Right lung (tissue), 10 donors: Measurements from ENCODE around the gene ACOT13. TPM values are rescaled to one million over a fixed set of nuclear protein-coding genes. Genes with fewer than 3 reads are reported as not detected.
"Not testable (repeated sequence)": the region's sequence is repeated elsewhere in the genome, so short reads cannot be mapped to it uniquely, and the experiment has no call there.

Experiments used
- DNase-seq, 2 donors: peaks; one replicate each; pipeline ENCODE4 v3.0.0-alpha.2; 2013
- long read RNA-seq, 8 donors: transcript quantifications; one replicate each; lab custom pipeline, GENCODE V29; 2026
- polyA plus RNA-seq, 5 donors: library from polyadenylated mRNA; unstranded; fragments of 120-200 nt; gene quantifications; one replicate each; pipeline versions ENCODE4 v1.2.1 to v1.2.3, GENCODE V29; 2013; ENCODE audit warnings: inconsistent platforms in 1 of 5, low replicate concordance in 1 of 5; ENCODE audit not compliant: insufficient read length in 5 of 5, insufficient read depth in 1 of 5

Gene ACOT13
- 10 to 100 TPM; 23.3 to 30.5 (median 25.5) TPM for polyA plus RNA-seq
- long read RNA-seq, donor 1, full-length matches to known transcripts: 40 of 252 reads
- long read RNA-seq, donor 1, partial matches to known transcripts: 212 of 252 reads
- long read RNA-seq, donor 1, other reads (novel, unspliced or antisense): 0 of 252 reads
- long read RNA-seq, donor 2, full-length matches to known transcripts: 18 of 26 reads
- long read RNA-seq, donor 2, partial matches to known transcripts: 8 of 26 reads
- long read RNA-seq, donor 2, other reads (novel, unspliced or antisense): 0 of 26 reads
- long read RNA-seq, donor 3, full-length matches to known transcripts: 30 of 225 reads
- long read RNA-seq, donor 3, partial matches to known transcripts: 195 of 225 reads
- long read RNA-seq, donor 3, other reads (novel, unspliced or antisense): 0 of 225 reads
- long read RNA-seq, donor 4, full-length matches to known transcripts: 21 of 145 reads
- long read RNA-seq, donor 4, partial matches to known transcripts: 124 of 145 reads
- long read RNA-seq, donor 4, other reads (novel, unspliced or antisense): 0 of 145 reads
- long read RNA-seq, donor 5, full-length matches to known transcripts: 53 of 72 reads
- long read RNA-seq, donor 5, partial matches to known transcripts: 19 of 72 reads
- long read RNA-seq, donor 5, other reads (novel, unspliced or antisense): 0 of 72 reads
- long read RNA-seq, donor 6, full-length matches to known transcripts: 46 of 229 reads
- long read RNA-seq, donor 6, partial matches to known transcripts: 183 of 229 reads
- long read RNA-seq, donor 6, other reads (novel, unspliced or antisense): 0 of 229 reads
- long read RNA-seq, donor 7, full-length matches to known transcripts: 16 of 16 reads
- long read RNA-seq, donor 7, partial matches to known transcripts: 0 of 16 reads
- long read RNA-seq, donor 7, other reads (novel, unspliced or antisense): 0 of 16 reads
- long read RNA-seq, donor 8, full-length matches to known transcripts: 13 of 18 reads
- long read RNA-seq, donor 8, partial matches to known transcripts: 5 of 18 reads
- long read RNA-seq, donor 8, other reads (novel, unspliced or antisense): 0 of 18 reads

DNA sequence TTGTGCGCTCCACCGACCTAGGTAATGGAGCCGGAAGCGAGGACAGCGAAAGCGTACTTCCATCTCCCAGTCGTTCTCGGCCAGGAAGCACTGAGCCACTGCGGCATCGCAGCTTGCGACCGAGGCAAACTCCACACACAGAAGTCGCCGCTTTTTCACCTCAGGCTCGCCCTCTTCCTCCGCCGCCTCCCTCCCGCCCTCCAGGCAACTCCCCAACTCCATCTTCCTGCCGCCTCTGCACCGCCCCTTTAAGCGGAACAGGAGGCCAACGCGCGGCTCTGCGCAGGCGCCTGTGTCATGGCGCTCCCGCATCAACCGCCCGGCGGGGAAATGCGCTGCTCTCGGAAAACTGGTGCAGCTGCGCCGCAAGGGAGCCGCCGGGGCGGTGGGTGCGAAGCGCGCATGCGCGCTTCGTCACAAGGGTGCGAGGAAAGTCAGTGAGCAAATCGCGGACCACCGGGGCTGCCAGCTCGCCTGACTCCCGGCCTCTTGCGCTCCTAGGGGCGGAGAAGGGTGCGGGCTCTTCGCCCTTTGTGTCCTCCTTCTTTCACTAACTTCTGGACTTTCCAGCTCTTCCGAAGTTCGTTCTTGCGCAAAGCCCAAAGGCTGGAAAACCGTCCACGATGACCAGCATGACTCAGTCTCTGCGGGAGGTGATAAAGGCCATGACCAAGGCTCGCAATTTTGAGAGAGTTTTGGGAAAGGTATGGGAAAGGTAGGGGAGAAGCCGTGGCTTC, at the start of gene ACOT13, which contains the start of gene TDP2:
Gene ACOT13 (plus strand): TSS at position 437 of the 737 bp plus-strand sequence. CDS start 187 bp downstream, at position 624.
Gene TDP2 (minus strand): TSS at position 259 of the 737 bp plus-strand sequence. CDS start 37 bp downstream, at position 222.
- peak; percentile 99 for DNase-seq

DNA sequence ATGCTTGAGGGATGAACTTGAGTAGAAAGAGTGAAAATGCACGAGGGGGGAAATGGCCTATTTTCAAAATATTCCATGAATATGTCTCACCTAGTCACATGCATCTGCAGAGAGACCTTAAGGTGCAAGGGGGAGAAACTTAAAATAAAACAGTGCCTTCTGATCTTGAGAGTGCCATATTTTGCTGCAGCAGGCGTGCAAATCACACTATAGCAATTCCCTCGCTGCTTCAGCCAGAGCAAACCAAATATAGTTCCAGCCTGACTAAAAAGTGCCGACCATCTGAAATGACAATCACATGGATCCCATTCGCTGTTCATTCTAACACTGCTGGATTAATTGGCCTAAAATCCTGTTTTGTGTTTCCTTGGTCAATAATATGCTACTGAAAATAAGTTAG, 47.2 kb upstream of the ACOT13 start:
- DNase-seq: no peak

GRCh38 chr6:24620637-24621036, 46.2 kb upstream of the ACOT13 start:
- no peak for DNase-seq

DNA sequence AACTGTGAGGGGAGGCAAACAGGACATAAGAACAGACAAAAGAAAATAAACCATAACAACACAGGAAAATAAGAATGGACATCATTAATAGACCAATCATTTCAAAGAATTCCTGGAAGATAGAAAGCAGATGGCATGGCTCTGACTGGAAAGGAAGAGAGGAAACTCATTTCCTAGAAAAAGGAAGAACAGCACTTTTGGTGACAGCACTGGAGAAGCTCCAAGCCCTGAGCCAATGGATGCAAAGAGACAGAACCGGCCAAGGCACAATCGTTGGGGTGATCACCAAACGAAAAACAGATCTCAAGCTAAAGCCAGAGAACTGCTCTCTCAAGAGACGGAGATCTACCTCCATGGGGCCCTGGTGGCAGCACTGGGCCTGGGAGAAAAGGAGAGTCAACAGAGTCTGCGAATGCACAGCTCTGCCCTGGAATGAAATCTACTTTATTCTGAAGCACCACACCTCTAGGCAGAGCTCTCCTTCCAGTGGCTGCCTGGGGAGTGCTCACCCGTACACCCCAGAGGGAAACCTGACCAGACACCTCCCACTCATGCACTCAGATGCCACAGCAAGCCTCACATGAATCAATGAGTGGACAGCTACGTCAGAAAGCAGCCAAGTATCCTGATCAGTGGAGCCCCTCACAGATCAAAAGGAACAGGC, 45.1 kb upstream of the ACOT13 start:
- DNase-seq: no peak

DNA sequence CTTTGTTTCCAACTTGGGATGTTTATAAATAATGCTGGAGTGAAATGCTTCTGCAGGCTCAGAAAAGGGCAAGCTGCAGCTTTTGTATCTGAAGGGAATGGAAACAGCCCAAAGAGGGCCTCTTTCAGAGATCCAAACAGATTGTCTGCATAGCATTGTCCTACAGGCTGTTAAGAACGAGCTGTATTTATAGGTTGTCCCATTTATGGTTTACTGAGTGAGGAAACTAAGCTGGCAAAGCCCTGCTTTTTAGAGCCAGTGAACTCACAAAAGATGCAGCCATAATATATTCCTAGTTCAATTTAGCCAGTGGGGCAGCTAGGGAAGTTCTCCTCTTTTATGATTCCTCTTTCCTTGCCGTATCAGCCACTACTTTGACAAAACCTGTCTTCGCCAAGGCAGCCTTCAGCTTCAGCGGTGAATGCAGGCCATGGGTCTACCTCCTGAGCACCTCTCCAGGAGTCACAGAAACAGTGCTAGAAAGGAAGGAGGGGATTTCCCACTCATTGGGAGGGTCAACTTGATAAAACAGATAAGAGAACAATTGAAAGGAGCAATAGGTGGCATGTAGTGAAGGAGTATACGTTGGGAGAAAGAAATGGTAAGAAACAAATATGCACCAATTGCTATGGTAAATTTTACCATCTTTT, 35.9 kb upstream of the ACOT13 start:
- DNase-seq: no peak

DNA sequence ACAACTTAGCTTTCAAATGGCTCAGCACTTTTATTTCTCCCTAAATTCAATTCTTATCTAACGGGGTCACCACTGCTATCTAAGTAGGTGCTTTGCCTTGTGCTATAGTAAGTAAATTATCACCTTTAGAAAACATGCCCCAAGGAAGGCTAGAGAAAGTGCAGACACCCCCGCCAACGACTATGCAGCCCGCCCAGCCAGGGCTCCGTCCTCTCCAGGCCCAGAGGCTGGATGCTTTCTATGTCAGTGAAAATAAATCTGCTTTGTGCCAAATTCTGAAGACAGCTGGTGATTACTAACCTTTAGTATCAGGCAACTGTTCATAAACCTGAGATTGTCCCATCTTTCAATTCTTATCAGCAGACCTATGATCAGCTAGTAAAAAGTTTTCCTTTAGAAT, 35.2 kb upstream of the ACOT13 start:
- DNase-seq: no peak

GRCh38 chr6:24632573-24632972, 34.3 kb upstream of the ACOT13 start:
- no peak for DNase-seq

DNA sequence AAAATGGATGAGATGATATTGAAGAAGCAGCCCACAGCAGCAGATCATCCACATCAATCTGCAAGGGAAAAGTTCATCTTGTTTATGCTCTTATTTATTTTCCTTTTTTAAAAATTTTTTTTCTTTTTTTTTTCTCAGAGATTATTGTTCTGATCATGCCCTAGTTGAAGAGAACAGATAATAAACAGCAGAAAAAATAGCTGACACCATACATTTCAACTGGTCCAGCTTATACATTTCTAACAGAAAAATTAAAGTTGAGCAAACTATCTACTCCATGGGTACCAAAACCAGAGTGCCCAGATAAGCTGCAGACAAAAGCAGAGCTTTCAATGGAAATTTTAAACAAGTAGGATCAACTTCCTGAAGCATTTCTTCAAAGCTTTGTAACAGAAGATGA, 30.2 kb upstream of the ACOT13 start:
- DNase-seq: no peak

GRCh38 chr6:24640166-24640565, 26.7 kb upstream of the ACOT13 start:
- no peak for DNase-seq

- not testable (repeated sequence) for DNase-seq
Measured at GRCh38 chr6:24640631-24641030, 26.2 kb upstream of the ACOT13 start.

DNA sequence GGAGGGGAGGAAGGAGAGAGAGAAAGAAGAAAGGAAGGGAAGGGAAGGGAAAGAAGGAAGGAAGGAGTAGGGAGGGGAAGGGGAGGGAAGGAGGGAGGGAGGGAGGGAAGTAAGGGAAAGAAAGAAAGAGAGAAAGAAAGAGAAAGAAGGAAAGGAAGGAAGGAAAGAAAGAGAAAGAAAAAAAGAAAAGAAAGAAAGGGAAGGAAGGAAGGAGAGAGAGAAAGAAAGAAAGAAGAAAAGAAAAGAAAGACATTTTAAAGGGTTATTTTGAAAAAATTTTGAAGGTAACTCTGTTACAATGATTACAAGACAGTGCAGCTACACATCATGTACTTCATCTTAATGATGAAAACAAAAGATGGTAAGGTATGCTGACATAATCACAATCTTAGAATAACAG, 24.8 kb upstream of the ACOT13 start:
- no peak for DNase-seq

GRCh38 chr6:24643920-24644319, 23.0 kb upstream of the ACOT13 start:
- DNase-seq: no peak

DNA sequence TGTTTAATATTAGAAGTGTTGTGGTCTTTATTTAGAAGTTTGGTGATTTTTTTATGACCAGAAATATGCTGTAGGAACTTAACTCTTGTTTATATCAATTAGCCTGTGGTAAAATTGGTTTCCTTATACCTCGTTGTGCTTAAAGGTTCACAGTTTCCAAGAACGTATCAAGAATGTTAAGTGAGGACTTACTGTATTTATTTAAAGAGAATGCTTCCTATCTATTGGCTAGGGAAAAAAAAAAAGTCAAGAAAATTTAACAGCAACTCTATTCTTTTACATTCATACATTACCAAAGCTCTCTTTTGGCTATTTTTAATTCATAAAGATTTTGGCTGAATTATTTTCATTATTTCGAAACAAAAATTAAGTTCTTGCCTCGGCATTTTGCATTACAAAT, 22.5 kb upstream of the ACOT13 start:
- no peak for DNase-seq

DNA sequence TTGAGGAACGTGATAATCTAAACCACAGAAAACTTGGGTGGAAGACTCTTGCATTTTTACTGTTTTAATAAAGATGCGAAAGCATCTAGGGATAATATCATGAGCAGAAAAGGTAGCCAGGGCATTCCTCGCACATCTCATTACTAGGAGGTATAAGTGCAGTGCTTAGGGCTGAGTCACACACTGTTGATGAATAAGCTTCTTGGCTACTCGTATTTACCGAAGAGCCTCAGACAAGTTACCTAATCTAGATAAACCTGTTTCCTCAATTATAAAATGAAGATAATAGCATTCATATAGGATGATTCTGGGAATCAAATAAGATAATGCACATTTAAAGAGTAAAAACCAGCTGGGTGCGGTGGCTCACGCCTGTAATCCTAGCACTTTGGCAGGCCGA, 20.1 kb upstream of the ACOT13 start:
- no peak for DNase-seq

GRCh38 chr6:24648276-24648675, 18.6 kb upstream of the ACOT13 start:
- no peak for DNase-seq

DNA sequence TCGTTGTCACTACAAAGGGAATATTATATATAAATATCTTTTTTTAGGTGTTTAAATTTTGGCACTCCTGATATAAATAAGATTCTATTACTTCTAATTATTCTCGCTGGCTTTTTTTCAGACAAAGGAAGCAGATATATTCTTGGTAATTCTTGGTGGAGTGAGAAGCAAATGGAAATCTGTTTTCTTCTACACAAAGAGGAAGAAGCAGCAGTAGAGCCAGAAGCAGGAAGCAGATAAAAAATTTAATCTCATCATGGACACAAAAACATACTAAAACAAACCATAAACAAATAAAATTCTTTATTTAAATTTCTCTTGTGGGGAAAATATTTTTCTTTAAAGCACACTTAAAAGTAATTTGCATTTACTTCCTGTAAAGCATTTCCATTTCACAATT, 17.2 kb upstream of the ACOT13 start:
- DNase-seq: no peak

DNA sequence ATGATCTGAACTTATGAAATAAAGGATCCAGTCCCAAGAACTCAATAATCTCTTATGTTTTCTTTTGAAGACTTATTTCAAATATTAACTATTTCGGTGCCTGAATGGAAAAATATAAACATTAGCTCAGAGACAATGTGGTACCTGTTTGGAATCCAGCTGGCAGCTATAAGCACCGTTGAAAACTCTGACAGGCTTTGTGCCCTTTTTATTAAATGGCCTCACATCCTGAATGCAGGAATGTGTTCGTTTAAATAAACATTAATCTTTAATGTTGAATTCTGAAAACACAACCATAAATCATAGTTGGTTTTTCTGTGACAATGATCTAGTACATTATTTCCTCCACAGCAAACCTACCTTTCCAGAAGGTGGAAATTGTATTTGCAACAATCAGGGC, 16.5 kb upstream of the ACOT13 start:
- no peak for DNase-seq

DNA sequence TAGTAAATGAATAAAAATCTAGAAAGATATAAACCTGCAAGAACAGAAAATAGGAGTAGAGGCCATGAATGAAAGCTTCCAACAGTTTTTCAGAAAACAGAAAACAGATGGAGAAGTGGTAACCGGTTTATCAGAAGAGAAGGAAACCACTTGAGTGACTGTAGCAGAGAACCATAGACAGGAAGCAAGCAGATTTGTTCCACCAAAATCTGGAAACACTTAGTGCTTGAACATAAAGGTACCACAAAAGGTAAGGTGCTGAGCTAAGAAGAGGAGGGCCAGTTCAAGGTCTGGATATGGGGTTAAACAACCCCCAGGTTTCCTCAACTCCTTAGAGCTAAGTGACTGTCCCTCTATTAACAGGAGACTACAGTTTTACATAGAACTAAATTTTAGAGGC, 11.7 kb upstream of the ACOT13 start:
- DNase-seq: no peak

DNA sequence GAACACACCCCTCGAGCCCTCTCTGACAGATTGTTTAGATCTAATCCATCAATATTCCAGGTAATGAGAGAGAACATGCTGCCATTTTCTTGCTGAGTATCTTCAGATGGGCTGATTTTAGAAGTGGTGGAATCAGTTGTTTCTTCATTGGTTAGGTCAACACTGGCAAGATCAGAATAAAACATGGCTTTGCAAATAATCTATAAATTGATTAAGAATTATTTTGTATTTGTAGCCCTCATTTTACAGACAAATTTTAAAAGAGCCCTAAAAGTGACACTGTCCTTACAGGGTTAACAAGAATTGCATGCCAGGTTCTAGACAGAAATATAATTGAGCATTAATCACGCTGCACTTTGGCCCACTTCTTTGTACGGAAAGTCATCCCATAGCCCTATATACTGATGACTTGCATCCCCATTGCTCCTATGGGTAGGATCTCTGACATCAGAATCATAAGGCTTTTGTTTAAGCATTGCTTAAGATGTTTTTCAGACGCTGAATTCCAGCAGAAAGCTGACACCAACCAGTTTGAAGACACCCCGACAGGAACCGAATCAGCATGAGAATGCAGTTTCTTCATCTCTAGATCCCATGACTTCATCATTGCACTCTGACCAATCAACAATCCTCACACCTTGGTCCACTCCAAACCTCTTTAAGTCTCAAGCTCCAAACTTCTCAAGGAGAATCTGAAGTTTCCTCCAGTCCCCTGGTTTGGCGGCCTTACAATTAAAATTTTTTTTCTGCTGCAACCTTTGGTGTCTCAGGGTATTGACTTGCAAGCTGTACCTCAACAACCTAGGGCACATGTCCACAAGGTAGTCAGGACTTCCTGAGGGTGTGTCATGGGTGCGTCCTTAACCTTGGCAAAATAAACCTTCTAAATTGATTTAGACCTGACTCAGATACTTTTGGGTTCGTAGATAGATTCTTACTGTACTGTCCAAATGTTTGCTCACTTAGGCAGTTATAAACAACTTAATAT, 8.0 kb upstream of the ACOT13 start:
- no peak for DNase-seq
